ENCODE measurements around the gene GPX3. TPM values are rescaled to one million over a fixed set of nuclear protein-coding genes. Genes with fewer than 3 reads are reported as not detected.
A peak's percentile ranks its signal among the peaks of the same experiment; 100 is the strongest.

Gene GPX3
- total RNA-seq, 4 donors from 2014 or later = 3,864 to 9,036 (median 5,113) TPM

DNA sequence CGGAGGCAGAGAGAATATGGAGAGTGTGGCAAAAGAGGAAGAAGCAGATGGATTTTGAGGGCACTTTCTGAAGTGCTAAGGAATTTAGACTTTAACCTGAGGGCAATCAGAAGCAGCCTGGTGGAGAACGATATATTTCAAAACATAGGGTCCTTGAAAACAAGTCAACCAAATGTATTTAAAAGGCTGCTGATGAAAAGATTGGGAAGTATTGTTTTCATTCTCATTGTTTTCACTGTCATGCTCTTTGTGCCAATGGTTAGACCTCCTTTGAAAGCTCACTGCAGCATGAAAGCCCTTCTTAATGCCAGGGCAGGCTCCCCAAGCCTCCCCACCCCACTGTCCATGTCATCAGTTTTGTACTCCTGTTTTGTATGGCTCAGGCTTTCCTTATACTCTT, 2.5 kb upstream of the GPX3 start:
- Histone ChIP-seq H3K27ac (peak overlapping the region in 2 of 4 donors; percentile 85 to 95), H3K36me3 (peaks cover 0 to 24% (median 0%) of the 10 kb centered on the region in 3 donors), H3K4me3 (no peak overlapping the region), H3K27me3 (no peaks in the 10 kb centered on the region), H3K9me3 (no peaks in the 10 kb centered on the region), H3K4me1 (peaks cover 5 to 68% (median 40%) of the 10 kb centered on the region in 4 donors)
- no peak for DNase-seq (ENCODE audit: low spot score in 2 of 2)
- 83 to 89% methylated on average over 2 of the region's 2 CpGs for WGBS, 2 donors
- TF ChIP-seq CTCF (IDR thresholded peaks at IDR 0.05) = no peak
- TF ChIP-seq EP300 (IDR thresholded peaks at IDR 0.05) = no peak
- no peak for TF ChIP-seq POLR2A (IDR thresholded peaks at IDR 0.05)

- TF ChIP-seq EP300 (IDR thresholded peaks at IDR 0.05) = no peak
- no peak for TF ChIP-seq CTCF (IDR thresholded peaks at IDR 0.05)
- TF ChIP-seq POLR2A (IDR thresholded peaks at IDR 0.05) = no peak
- WGBS, 2 donors = 77 to 81% methylated on average over 2 of the region's 2 CpGs
- DNase-seq (ENCODE audit: low spot score in 2 of 2) = no peak
- Histone ChIP-seq H3K4me1 (peaks cover 5 to 68% (median 44%) of the 10 kb centered on the region in 4 donors), H3K36me3 (peaks cover 0 to 34% (median 2%) of the 10 kb centered on the region in 3 donors), H3K27ac (peak overlapping the region in 2 of 4 donors; percentile 70 to 95), H3K9me3 (no peaks in the 10 kb centered on the region), H3K4me3 (no peak overlapping the region), H3K27me3 (no peaks in the 10 kb centered on the region)
These were observed 1.5 kb upstream of the GPX3 start for GRCh38 chr5:151018846-151019245.

DNA sequence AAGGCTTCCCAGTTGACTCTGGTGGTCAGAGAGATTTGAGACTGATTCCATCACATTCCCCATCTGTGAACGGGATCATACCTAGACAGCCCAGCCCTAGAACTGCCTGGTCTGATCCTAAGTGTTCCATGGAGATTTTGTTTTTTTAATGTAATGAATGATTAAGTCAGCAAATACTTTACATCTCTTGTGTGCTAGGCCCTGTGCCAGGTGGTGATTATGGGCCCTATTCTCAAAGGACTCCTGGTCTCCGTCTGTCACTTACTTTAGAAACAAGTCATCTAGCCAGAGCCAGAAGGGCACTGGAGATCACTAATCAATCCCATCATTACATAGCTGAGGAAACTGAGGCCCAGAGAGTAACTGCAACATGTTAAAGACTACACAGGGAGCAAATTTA, 1.1 kb upstream of the GPX3 start:
- no peak overlapping the region for H3K4me3 ChIP-seq
- TF ChIP-seq EP300 (IDR thresholded peaks at IDR 0.05) (no peak), POLR2A (IDR thresholded peaks at IDR 0.05) (no peak), CTCF (IDR thresholded peaks at IDR 0.05) (no peak)
- no peaks in the 10 kb centered on the region for H3K9me3 ChIP-seq
- peaks cover 5 to 68% (median 44%) of the 10 kb centered on the region in 4 donors for H3K4me1 ChIP-seq
- no peaks in the 10 kb centered on the region for H3K27me3 ChIP-seq
- H3K36me3 ChIP-seq = peaks cover 0 to 39% (median 6%) of the 10 kb centered on the region in 3 donors
- DNase-seq (ENCODE audit: low spot score in 2 of 2) = no peak
- H3K27ac ChIP-seq = peak overlapping the region in 2 of 4 donors; percentile 70 to 95
- 82 to 84% methylated on average over 2 of the region's 2 CpGs for WGBS, 2 donors

DNA sequence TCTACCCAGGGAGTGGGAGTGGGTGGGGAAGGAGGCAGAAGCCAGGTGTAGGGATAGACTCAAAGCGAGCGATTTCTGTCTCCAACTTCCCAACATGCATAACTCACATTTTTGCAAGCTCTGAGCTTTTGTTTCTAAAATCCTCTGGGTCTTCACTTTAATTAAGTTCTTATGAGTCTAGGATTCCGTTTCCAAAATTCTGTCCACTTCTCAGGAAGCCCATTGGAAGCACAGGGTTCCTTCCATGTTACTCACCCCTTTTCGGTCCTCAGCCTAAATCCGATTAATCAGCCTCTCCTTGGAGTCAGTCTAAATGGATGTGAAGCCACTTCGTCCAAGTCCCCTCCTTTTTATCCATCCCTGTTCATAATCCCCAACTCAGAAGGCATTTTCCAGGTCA, 1.4 kb downstream of the GPX3 start:
- Histone ChIP-seq H3K27ac (peak overlapping the region; percentile 84 to 95 (median 89)), H3K4me1 (peaks cover 0 to 68% (median 42%) of the 10 kb centered on the region in 4 donors), H3K4me3 (peak overlapping the region; percentile 58 to 95 (median 86)), H3K9me3 (no peaks in the 10 kb centered on the region), H3K27me3 (no peaks in the 10 kb centered on the region), H3K36me3 (peaks cover 0 to 63% (median 8%) of the 10 kb centered on the region in 3 donors)
- TF ChIP-seq EP300 (IDR thresholded peaks at IDR 0.05) = no peak
- TF ChIP-seq CTCF (IDR thresholded peaks at IDR 0.05) = no peak
- WGBS, 2 donors = 76 to 79% methylated on average over 6 of the region's 6 CpGs
- DNase-seq (ENCODE audit: low spot score in 2 of 2) = no peak

GRCh38 chr5:151022511-151023018, 2.2 kb downstream of the GPX3 start:
- TF ChIP-seq CTCF (IDR thresholded peaks at IDR 0.05) (no peak), EP300 (IDR thresholded peaks at IDR 0.05) (no peak), POLR2A (IDR thresholded peaks at IDR 0.05) (no peak)
- H3K27me3 ChIP-seq = no peaks in the 10 kb centered on the region
- peaks cover 7 to 71% (median 8%) of the 10 kb centered on the region in 3 donors for H3K36me3 ChIP-seq
- peak overlapping the region; percentile 84 to 95 (median 89) for H3K27ac ChIP-seq
- no peaks in the 10 kb centered on the region for H3K9me3 ChIP-seq
- 76 to 81% methylated on average over 7 of the region's 7 CpGs for WGBS, 2 donors
- H3K4me1 ChIP-seq = peaks cover 0 to 67% (median 44%) of the 10 kb centered on the region in 4 donors
- peak overlapping the region; percentile 58 to 95 (median 86) for H3K4me3 ChIP-seq
- DNase-seq (ENCODE audit: low spot score in 2 of 2) = no peak
